Hippocampal formation (tissue), 2 donors: ENCODE data around the gene PTPN20.

Experiments
- DNase-seq, 2 donors: peaks; one replicate each; lab custom pipeline; 2025; lab: John Stamatoyannopoulos, UW

Gene PTPN20

DNA sequence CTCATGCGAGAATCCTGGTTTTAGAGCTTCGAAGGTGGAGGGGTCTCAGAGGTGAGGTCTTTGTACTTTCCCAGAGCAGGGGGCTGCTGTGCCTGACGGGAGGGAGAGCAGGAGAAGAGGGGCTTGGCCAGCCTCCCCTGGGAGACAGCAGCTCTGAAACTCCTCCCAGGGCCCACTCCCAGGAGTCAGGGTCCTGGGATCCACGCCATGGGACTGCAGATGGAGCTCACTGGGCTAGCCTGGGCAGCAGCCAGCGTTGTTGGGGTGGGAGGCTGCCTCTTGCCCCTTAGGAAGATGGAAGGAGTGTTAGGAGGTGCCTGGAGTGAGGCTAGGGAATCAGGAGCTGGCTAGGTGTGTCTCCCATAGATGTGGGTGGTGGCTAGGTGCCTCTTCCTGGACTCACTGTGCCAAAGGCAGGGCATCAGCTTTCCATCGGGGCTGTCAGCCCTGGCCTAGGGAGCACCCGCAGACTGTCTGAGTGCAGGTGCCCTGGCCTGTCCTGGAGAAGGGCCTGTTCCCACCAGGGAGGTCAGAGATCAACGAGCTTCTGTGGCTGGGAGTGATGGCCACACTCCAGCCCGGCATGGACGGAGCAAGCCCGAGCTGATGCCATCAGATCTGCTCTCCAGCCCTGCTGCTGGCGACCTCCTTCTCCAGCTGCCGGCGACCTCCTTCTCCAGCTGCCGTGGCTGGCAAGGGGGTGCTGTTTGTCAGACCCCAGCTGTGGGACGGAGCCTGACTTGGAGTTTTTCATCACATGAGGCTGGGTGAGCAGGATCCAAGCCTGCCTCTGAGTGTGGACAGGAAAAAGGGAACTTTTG, 111.3 kb downstream of the PTPN20 start:
- no peak for DNase-seq

DNA sequence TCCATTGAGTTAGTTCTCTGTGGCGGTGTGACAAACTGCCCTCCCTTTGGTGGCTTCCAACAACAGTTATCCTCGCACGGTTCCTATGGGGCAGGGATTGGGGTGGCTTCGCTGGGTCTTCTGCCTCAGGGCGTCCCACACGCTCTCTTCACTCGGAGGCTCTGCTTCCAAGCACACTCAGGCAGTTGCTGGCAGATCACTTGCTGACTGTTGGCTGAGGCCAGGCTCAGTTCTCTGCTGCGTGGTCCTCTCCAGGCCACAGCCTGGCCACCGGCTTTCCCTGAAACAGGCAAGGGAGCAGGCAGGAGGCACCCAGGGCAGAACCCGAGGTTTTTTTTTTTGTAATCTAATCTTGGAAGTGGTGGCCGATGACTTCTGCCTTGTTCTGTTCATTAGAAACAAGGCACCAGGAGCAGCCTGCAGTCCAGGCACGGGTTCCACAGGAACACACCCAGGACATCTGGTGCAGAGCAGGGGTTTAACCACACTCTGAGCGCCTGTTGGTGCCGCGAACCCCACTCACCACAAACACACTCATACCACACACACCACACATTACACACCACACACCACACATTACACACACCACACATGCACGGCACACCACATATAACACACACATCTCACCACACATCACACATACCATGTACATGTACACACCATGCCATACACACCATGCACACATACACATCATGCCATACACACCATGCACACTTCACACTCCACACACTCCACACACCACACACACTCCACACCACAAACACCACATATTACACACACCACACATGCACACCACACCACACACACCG, 112.2 kb downstream of the PTPN20 start:
- no peak for DNase-seq

DNA sequence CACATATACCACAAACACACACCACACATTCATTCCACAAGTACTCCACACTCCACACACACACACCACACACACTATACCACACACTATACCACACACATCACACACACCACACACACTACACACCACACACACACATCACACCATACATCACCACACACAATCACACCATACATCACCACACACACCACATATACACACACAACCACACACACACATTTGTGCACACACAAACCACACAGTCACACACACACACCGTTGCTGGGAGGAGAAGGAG, 112.8 kb downstream of the PTPN20 start:
- no peak for DNase-seq

DNA sequence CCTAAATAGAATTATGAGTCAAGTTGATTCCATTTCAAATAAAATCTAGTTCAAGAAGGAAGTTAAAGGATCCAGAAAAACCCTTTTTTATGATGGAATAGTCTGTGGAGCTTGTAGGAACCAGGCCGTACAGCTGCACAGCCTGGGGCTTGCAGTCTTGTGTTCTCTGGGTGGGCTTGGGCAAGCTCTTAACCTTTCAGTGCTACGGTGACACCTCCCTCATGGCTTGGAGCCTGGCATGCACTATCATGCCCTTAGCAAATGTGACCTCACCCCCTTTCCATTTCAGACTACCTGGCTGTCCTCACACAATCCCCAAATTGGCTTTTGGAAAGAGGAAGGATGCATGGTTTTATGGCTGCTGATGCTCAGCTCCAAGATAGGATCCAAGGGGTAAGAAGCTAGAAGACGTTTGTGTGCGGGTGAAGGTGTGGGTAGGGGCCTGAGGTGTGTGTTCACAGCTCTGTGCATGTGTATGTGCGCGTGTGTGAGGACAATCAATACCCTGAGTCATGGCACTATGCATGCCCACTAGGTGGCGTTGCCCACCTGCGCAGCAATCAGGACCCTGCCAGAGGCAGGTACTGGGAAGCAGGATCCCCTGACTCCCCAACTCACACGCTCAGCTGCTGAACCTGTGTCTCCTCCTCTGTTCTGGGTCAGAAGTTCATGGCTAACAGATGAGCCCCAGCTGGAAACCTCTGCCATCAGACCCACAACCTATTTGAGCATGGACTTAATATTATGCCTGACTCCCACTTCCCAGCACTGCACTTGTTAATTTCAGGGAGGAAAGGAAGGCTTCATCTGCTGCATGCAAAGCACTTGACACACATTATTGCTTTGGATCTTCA, 113.4 kb downstream of the PTPN20 start:
- peak; percentile 47 to 61 for DNase-seq

DNA sequence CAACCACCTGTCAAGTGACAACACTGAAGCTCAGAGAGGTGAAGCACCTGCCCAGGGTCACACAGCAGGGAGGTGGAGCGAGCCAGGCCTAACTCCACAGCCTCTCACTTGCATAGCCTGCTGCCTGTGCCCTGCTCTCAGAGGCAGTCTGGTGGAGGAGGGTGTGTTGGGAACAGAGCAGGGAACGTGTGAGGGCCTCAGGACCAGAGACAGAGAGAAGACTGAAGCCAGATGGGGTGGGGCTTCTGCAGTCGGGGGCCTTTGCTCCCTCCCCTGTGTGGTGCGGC, 114.0 kb downstream of the PTPN20 start:
- DNase-seq: no peak

DNA sequence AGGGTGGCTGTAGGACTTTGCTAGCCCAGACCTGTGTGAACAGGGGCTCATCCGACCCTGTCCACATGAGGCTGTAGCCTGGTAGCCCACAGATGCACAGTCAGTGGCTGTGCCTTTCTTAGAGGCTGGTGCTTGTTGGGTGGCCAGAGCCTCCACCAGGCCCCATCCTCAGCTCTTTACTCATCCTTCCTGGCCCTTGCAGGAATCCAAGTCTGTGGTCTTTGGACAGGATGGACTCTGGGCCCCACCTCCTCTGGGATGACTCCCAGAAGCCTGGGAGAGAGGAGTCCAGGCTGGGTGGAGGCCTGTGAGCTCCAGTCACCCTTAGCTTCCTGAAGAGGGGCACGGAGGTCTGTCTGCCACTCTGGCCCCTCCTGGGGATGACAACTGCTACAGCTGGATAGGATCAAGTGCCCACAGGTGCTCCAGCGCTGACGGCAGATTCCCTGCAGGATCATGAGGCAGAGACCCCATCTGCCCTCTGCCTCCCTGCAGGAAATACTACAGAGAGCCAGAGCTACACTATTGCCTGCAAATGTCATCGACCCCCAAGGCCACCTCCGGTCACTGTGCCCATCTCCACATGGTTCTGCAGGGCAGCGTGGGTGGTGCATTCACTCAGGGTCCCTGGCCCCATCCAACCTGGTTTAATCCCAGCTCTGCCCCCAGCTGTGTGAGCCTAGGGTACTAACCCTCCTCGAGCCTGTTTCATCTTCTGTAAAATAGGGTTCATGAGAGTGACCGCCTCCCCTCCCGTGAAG, 114.5 kb downstream of the PTPN20 start:
- DNase-seq: no peak

DNA sequence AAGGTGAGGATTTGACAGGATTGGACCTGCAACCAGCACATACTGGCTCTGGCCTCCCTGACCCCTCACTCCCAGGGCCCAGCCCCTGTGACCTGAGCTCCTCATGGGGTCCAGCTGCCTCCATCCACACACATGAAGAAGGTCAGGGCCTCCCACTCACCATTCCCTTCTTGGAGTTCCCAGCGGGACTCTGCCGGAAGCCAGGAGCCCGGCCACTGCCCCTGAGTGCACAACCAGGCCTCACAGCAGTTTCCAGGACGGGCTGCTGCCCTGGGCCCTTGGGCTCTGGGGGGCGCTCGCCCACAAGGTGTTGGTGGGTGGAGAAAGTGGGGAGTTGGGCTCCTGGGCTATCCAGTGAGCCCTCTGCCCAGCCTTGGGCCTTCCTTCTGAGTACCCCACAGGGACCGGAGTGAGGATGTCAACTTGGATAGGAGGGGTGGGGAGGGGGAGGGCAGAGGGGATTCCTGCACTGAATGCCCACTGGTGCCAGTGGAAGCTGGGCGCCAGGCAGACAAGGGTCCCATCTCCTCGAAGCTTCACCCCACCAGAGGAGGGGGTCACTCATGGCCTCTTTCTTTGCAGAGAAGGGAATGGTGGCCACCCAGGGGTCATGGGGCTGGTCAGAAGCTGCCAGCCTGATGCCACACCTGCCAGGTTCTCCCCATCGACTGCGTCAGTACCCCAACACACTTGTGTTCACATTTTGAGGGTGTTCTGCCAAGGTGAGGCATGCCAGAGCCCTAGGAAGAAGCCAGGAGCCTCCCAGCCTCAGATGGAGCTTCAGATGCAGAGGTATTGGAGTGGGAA, 115.3 kb downstream of the PTPN20 start:
- no peak for DNase-seq

DNA sequence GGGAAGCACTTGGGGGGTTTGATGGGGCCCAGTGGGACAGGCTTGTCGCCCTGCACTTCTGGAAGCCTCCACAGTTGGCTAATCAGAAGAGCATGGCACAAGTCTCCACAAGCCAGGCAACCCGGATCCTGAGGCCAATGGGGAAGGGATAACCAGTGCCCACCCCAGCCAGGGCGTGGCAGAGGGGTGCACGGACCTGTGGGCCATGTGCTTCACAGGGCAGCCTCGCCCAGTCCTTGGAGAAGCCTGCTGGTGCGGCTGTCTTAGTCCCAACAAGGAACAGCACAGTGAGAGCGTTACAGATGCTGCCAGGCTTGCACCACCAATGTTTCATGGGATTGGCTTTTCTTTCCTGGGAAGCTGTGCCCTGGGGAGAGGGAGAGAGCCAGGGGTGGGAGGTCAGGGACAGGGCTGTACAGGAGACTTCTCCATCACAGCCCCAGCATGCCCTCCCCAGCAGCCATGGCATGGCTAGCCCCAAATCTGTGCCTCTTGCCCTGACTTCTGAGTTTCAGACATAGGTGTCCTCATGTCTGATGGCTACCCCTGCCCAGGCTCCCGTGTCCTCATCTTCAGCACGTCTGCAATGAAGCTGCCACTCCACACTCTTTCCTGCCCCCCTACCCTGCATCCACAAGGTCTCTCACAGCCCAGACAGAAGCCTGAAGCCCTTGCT, 116.0 kb downstream of the PTPN20 start:
- DNase-seq: no peak

DNA sequence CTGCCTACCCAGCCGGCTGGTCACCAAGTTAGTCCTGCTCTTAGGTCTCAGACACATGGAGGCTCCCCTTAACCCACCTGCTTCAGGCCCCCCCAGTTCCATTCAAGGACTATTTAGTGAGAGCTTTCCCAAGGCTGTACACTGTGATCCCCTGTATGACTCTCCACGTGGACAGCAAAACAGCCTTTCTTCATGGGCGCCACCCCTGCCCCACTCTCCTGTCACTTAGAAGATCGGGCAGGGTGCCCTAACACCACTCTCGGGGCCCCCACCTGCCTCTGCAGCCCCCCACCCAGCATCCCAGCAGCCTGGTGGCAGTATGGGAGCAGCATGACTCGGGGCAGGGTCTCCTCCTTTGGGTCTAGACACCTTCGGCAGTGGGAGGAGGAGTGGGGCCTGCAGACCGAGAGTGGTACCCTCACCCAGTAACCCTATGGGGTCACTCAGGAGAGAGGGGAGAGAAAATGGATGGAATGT, 116.6 kb downstream of the PTPN20 start:
- no peak for DNase-seq

DNA sequence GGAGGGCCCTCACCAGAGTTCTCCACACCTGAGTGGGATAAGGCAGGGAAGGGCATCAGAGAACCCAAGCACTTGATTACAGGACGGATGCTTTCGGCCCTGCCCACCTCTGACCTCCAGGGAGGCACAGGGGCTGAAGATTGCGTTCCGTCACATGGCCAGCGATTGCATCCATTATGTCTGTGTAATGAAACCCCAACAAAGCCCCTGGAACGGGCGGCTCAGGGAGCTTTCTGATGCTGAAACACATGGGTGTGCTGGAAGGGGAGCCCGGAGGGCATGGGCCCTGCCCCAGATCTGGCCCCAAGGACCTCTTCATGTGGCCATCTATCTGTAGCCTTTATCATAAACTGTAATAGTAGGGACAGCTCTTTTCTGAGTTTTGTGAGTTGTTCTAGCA, 117.2 kb downstream of the PTPN20 start:
- no peak for DNase-seq

DNA sequence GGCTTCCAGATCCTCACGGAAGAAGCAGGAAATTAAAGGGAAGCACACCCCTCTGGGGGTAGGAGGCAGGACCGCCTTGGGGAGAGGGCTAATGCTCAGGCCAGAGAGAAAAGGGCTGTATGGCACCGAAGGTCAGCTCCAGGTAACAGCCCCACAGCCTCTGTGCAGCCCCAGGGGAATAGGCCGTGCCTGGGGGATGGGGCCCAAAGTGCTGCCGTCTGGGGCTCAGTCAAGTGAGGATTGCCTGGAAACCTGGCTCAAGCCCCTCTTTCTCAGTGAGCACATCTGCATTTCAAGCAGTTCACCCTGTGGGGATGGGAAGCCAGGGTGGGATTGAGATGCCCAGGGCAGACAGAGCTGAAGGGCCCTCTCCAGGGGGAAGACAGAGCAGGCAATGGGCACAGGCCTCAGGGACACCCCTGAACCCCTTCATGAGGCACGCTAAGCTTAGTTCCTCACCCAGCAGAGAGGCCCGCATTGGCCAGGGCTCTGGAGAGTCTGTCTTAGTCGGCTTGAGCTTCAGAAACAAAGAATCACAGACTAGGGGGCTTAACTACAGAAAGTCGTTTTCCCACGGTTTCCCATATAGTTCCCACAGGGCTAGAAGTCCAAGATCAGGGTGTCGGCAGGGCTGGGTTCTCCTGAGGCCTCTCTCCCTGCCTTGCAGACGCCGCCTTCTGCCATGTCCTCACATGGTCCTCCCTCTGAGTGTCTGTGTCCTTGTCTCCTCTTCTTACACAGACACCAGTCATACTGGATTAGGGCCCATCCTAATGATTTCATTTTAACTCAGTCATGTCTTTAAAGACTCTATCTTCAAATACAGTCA, 118.2 kb downstream of the PTPN20 start:
- DNase-seq: no peak

DNA sequence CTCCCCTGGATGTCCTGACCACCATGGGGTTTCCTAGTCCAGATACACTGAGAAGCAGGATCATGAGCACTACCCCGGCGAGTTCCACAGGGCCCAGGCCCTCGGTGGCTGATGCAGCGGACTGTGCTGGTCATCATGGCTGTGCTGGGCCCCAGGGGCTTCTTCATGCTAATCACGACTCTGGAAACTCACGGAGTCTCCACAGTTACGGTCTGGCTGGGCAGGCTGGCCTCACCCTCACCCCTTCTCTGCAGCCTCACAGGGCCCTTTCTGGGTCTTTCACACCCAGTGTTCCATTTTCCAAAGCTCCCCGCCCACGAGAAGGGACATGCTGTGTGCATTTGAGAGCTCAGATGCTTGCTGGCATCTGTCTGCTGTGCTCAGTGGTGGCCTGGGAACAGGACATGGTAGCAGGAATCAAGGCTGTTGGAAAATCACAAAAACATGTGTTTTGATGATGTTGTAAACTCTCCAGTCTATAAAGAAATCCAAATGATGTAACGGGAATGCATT, 119.0 kb downstream of the PTPN20 start:
- no peak for DNase-seq

DNA sequence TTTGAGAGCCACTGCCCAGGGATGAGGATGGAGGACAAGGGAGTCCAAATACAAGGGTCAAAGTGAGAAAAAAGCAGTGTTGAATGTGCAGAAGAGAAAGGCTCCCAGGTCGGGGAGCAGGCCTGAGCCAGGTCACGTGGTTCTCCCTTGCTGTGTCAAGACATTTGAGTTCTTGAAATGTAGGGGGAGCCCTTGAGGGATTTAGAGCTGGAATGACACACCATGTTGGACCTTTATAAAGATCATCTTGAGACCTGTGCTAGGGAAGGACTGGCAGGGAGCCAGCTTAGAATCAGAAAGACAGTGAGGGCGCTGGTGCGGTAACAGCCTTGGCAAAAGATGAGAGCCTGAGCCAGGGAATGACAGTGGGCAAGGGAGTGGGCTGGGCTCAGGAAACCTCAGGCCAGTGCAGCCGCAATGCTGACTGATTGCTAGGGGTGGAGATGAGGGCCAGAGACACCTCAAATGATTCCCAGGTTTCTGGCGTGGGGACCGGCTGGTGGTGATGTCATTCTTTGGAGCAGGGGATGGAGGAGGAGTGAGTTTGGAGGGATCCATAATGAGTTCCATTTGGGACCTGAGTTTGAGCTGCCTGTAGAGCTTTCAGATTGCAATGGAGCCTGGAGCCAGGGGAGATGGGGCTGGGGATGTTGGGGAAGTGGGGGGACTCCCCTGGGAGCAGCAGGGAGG, 120.1 kb downstream of the PTPN20 start:
- no peak for DNase-seq

DNA sequence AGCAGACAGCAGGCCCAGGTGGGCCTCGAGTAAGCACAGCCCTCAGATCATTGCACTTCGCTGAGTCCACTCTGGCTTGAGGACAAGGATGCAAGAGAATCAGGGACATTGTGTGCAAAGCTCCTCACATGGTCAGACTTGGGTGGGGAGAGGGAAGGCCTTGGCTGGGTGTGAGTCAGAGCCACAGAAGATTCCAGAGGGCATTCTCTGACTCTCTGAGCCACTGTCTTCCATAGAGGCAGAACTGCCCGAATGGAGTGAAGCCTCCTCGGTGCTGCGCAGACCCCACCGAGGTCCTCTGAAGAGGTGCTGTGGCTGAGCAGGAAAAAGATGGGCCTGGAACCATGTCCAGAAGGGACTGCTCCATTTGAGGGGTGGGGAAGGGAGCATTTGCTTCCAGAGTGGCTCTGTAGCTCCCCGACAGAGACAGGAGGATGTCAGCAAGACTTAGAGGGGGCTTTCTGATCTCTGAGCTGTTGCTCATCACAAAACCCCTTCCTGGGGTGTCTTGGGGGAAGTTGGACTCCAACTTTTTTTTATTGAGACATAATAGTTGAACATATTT, 120.8 kb downstream of the PTPN20 start:
- DNase-seq: no peak

DNA sequence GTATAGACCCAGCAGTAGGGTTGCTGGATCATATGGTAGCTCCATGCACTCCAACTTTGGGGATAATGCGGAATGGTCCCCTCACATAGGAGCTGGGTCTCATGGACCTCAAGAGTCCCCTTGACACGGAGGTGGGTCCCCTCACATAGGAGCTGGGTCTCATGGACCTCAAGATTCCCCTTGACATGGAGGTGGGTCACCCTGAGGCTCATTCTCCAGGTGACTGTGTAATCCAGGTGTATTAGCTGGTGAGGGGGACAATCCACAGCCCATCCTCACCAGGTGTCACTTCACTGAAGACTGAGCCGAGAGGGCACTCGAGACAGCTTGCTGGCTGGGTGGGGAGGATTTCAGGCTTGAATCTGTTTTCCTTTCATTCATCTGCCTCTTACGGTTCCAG, 121.9 kb downstream of the PTPN20 start:
- no peak for DNase-seq

DNA sequence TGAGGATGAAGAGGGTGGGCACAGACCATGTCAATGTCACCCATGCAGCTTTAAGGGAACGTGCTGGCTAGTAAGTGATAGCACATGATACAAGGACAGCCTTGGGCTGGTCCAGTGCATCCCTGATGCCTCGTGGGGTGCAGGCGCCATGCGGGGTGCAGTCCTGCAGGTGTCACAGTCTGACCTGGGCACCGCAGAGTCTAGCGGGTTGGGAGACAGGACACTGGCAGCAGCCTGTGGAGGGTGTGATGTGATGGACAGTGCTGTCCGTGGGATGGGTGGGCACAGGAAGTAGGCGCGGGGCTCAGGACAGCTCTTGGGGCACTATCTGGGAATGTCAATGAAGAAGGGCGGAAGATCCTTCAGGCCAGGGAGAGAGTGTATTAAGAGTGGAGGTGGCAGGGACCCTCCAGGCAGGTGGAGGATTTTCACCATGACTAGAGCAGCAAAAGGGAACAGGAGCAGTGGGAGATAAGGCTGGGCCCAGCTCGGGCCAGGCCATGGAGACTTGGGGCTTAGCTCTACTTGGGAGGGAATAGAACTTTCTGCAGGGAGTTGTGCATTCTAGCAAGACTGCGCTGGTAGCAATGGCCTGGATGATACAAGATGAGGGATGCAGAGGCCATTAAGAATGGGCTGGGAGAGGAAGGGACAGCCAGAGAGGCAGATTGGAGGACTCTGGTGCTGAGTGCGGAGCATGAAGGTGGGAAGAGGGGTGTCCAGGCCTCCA, 122.5 kb downstream of the PTPN20 start:
- no peak for DNase-seq

DNA sequence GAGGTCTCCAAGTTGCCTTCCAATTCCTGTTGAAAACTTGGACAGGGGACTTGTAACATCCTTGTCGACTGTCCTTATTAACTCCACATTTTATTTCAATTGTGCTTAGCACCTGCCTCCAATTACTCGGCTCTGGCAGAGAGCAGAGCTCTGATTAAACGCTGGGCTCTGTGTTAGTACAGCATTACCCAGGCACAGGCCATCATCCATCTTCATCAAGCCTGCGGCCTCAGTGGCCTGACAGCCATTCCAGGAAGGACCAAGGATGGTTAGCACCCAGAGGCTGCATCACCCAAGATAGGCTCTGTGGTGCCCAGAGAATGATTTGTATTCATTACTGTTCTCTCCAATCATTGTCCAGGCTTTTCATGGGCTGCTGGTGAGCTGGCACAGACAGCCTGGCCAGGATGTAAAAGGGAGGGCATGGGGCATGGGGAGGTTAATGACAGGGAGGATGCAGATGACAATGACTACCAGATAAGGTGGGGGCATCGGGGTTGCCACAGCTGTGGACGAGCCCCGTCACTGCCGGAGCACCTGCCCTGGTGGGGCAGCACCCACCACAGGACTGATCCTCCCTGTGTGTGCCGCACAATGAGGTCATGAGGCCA, 123.3 kb downstream of the PTPN20 start:
- DNase-seq: no peak
